Left ventricle myocardium inferior (tissue), 1 donor: ENCODE results near the gene SLC6A2. TPM values are rescaled to one million over a fixed set of nuclear protein-coding genes. Genes with fewer than 3 reads are reported as not detected.
A peak's percentile ranks its signal among the peaks of the same experiment; 100 is the strongest.

ENCODE experiments used
- DNase-seq: peaks from one replicate; pipeline ENCODE4 v3.0.0-alpha.2; 2020
- H3K27ac ChIP-seq: fragments of 200-600 bp; replicated peaks from 2 replicates; pipeline ENCODE4 v1.8.0; 2021
- H3K27me3 ChIP-seq: fragments of 200-600 bp; 2 replicates; pipeline ENCODE4 v1.8.0; 2021; ENCODE audit warnings: low read depth
- H3K36me3 ChIP-seq: fragments of 200-600 bp; 2 replicates; pipeline ENCODE4 v1.8.0; 2021
- H3K4me1 ChIP-seq: fragments of 200-600 bp; 2 replicates; pipeline ENCODE4 v1.8.0; 2021
- H3K4me3 ChIP-seq: fragments of 200-600 bp; 2 replicates; pipeline ENCODE4 v1.8.0; 2021; ENCODE audit warnings: mild to moderate bottlenecking, moderate library complexity
- H3K9me3 ChIP-seq: fragments of 200-600 bp; replicated peaks from 2 replicates; pipeline ENCODE4 v1.8.0; 2021
- CTCF ChIP-seq: fragments of 200-600 bp; IDR thresholded peaks from 2 replicates; pipeline ENCODE4 v1.8.0; 2021; ENCODE audit warnings: antibody characterized with exemption, mild to moderate bottlenecking, borderline replicate concordance
- intact Hi-C: fragments of 100-400 bp; cut with micrococcal nuclease; formaldehyde crosslinking; loops from one replicate; pipeline ENCODE4 v1.11.0; 2022
- total RNA-seq: library from RNA; stranded (reverse); fragmentation: NEBNext Ultra II Directional; extraction: Animal tissue kit (Norgen Biotek cat#: 25700); gene quantifications from one replicate; pipeline ENCODE4 v1.2.1, GENCODE V29; 2021
- donor health status: DM: no; HTN: yes; CAD: no; lungs with severe emphysema.

The SLC6A2 gene
- total RNA-seq, 1 donor from 2014 or later, result not detected

DNA sequence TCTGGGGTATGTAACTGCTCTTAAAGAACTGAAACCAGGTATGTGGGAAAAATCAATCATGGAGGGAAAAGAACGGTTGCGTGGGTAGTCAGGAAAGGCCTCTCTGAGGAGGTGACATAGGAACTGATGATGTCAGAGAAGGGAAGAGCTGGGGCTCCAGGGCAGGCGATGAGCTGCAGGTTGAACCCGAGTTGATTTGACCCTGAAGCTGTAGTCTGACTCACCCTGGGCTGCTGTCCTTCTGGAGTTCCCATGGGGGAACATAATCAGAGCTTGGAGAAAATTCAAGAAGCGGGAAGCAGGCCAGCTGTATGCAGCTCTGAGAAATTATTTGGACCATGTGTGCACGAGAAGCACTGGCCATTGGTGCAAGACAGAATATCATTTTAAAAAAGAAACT lies 16.7 kb downstream of the SLC6A2 start:
- no peak overlapping the region for H3K27ac ChIP-seq
- H3K4me3 ChIP-seq, result no peak overlapping the region
- no peak for TF ChIP-seq CTCF
- intact Hi-C loops, result no loop called here
- no peaks in the 10 kb centered on the region for H3K36me3 ChIP-seq
- H3K27me3 ChIP-seq, result peaks cover 27% of the 10 kb centered on the region
- H3K4me1 ChIP-seq, result peaks cover 9% of the 10 kb centered on the region
- no peaks in the 10 kb centered on the region for H3K9me3 ChIP-seq
- peak; percentile 44 for DNase-seq

DNA sequence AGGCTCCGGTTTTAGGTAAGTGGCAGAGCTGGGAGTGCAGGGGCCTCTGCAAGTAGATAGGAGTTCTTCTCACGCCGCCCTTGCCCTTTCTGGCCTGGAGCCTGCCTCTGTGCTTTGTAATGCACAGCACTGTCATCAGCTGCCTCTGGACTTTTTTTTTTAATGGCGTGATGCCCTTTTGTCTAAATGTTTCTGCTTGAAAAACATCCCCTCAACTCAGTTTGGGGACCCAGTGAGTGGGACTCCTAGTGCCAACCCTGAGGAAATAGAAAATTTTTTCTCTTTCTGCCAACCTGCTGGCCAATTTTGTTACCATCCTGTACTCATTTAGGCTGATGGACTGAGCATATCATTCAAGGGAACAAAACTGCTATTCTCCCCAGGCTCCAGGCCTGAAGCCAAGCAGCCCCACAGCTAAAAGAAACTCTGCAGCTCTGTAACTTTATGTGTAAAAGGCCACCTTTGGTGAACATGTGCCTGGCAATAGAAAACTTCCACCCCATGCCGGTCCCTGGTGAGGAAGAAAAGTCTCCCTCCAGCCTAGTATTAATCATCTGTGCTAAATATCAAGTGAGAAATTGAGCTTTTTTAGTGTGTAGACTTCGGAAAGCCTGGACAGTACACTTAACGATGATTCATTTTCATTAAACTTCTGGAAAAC lies 22.5 kb downstream of the SLC6A2 start:
- Histone ChIP-seq H3K36me3 (no peaks in the 10 kb centered on the region), H3K27ac (peak overlapping the region; percentile 12), H3K27me3 (peaks cover 4% of the 10 kb centered on the region), H3K4me1 (no peaks in the 10 kb centered on the region), H3K4me3 (no peak overlapping the region), H3K9me3 (no peaks in the 10 kb centered on the region)
- DNase-seq, result peak; percentile 30
- intact Hi-C loops, result no loop called here
- no peak for TF ChIP-seq CTCF

GRCh38 chr16:55682086-55682485 lies 26.3 kb downstream of the SLC6A2 start:
- intact Hi-C loops, result no loop called here
- H3K4me3 ChIP-seq, result no peak overlapping the region
- no peak overlapping the region for H3K27ac ChIP-seq
- H3K9me3 ChIP-seq, result peaks cover 14% of the 10 kb centered on the region
- no peak for TF ChIP-seq CTCF
- H3K36me3 ChIP-seq, result no peaks in the 10 kb centered on the region
- no peaks in the 10 kb centered on the region for H3K4me1 ChIP-seq
- peaks cover 21% of the 10 kb centered on the region for H3K27me3 ChIP-seq
- DNase-seq, result no peak

GRCh38 chr16:55685973-55686372 lies 30.2 kb downstream of the SLC6A2 start:
- Histone ChIP-seq H3K9me3 (peaks cover 14% of the 10 kb centered on the region), H3K27ac (no peak overlapping the region), H3K4me3 (no peak overlapping the region), H3K4me1 (no peaks in the 10 kb centered on the region), H3K36me3 (no peaks in the 10 kb centered on the region), H3K27me3 (peaks cover 42% of the 10 kb centered on the region)
- DNase-seq, result no peak
- intact Hi-C loops, result no loop called here
- TF ChIP-seq CTCF, result no peak

- intact Hi-C loops, result no loop called here
- no peak for DNase-seq
- TF ChIP-seq CTCF, result no peak
Observed at GRCh38 chr16:55686671-55687070, 30.9 kb downstream of the SLC6A2 start.

More at GRCh38 chr16:55686671-55687070, 30.9 kb downstream of the SLC6A2 start:
- H3K4me1 ChIP-seq, result no peaks in the 10 kb centered on the region
- H3K27ac ChIP-seq, result no peak overlapping the region
- H3K36me3 ChIP-seq, result no peaks in the 10 kb centered on the region
- H3K4me3 ChIP-seq, result no peak overlapping the region
- H3K9me3 ChIP-seq, result peaks cover 14% of the 10 kb centered on the region
- peaks cover 45% of the 10 kb centered on the region for H3K27me3 ChIP-seq
